Right lobe of liver (tissue), 4 donors: ENCODE data around the gene FLT1.

Source experiments
- POLR2A ChIP-seq: fragments of 450-650 bp; IDR thresholded peaks from one replicate; pipeline ENCODE4 v1.6.1; 2017; ENCODE audit warnings: antibody characterized with exemption, mild to moderate bottlenecking
- TF ChIP-seq, protein P1 (sequence below), 4 donors: fragments of 200-600 bp in 3 of 4; fragments of 450-650 bp in 1 of 4; IDR thresholded peaks; one replicate each; pipeline versions ENCODE4 v1.5.1 to v1.8.0; 2016 to 2022; ENCODE audit warnings: antibody characterized with exemption in 4 of 4, mild to moderate bottlenecking in 2 of 4
- donor health status: DM: no; HTN: no; CAD: no.
- donor health status: DM: no; HTN: no; CAD: no.
- donor health status: DM: no; HTN: yes; CAD: no.

DNA sequence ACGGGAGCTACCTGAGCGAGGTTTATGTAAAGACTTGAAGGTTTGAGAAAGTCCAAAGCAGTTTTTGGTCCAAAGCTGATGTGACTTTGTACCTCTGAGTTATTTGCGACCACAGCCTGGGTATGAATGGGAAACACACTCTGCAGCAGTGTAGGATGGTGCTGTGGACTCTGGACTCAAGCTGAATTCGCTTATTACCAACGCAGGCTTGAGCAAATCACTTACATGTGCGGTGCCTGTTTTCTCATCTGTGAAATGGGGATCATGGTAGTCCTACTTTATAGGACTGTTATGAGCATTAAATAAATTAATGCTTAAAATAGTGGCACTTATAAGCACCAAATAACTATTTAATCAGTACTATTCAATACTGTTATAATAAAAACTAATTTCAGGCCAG is 180.0 kb downstream of the FLT1 start:
- TF ChIP-seq POLR2A: no peak
- TF ChIP-seq, protein P1, sequence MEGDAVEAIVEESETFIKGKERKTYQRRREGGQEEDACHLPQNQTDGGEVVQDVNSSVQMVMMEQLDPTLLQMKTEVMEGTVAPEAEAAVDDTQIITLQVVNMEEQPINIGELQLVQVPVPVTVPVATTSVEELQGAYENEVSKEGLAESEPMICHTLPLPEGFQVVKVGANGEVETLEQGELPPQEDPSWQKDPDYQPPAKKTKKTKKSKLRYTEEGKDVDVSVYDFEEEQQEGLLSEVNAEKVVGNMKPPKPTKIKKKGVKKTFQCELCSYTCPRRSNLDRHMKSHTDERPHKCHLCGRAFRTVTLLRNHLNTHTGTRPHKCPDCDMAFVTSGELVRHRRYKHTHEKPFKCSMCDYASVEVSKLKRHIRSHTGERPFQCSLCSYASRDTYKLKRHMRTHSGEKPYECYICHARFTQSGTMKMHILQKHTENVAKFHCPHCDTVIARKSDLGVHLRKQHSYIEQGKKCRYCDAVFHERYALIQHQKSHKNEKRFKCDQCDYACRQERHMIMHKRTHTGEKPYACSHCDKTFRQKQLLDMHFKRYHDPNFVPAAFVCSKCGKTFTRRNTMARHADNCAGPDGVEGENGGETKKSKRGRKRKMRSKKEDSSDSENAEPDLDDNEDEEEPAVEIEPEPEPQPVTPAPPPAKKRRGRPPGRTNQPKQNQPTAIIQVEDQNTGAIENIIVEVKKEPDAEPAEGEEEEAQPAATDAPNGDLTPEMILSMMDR (IDR thresholded peaks at IDR 0.05): no peak
